HepG2 (cell line): Measurements from ENCODE around the gene RALY. TPM values are rescaled to one million over a fixed set of nuclear protein-coding genes. Genes with fewer than 3 reads are reported as not detected.
A peak's percentile ranks its signal among the peaks of the same experiment; 100 is the strongest.

Experiments
- CAMTA2 ChIP-seq: sonication (generic); formaldehyde crosslinking; IDR thresholded peaks from 2 replicates; pipeline ENCODE4 v1.4.0; 2020; ENCODE audit warnings: mild to moderate bottlenecking, missing genetic modification reagents, borderline replicate concordance
- DPF2 ChIP-seq: sonication (generic); formaldehyde crosslinking; IDR thresholded peaks from 2 replicates; pipeline ENCODE4 v1.4.0; 2020; ENCODE audit warnings: mild to moderate bottlenecking, low read depth, missing genetic modification reagents, borderline replicate concordance
- ELF3 ChIP-seq: IDR thresholded peaks from 2 replicates; pipeline ENCODE4 v1.6.1; 2016; ENCODE audit warnings: missing genetic modification reagents, missing compliant biosample characterization
- HNRNPUL1 ChIP-seq: fragments of 200-400 bp; formaldehyde crosslinking; IDR thresholded peaks from 2 replicates; pipeline ENCODE4 v1.6.1; 2017; ENCODE audit warnings: low read depth, mild to moderate bottlenecking, low read length, moderate library complexity
- HOXA9 ChIP-seq: sonication (generic); formaldehyde crosslinking; IDR thresholded peaks from 2 replicates; pipeline ENCODE4 v1.8.1; 2022; ENCODE audit warnings: missing genetic modification reagents, mild to moderate bottlenecking, moderate library complexity, borderline replicate concordance
- LRRFIP1 ChIP-seq: sonication (generic); formaldehyde crosslinking; conservative IDR thresholded peaks from 2 replicates; pipeline ENCODE4 v1.4.0; 2020; ENCODE audit warnings: missing genetic modification reagents
- MEIS1 ChIP-seq: sonication (generic); formaldehyde crosslinking; IDR thresholded peaks from 2 replicates; pipeline ENCODE4 v1.9.0; 2021; ENCODE audit warnings: mild to moderate bottlenecking, missing genetic modification reagents, moderate library complexity, borderline replicate concordance
- NCOR1 ChIP-seq: fragments of 200-600 bp; sonication (generic); IDR thresholded peaks from 2 replicates; pipeline ENCODE4 v1.7.0; 2017; ENCODE audit warnings: antibody characterized with exemption, low read length, borderline replicate concordance
- NR3C1 ChIP-seq: sonication (generic); formaldehyde crosslinking; IDR thresholded peaks from 2 replicates; pipeline ENCODE4 v1.4.0; 2020; ENCODE audit warnings: missing genetic modification reagents
- ONECUT2 ChIP-seq: sonication (generic); formaldehyde crosslinking; IDR thresholded peaks from 2 replicates; pipeline ENCODE4 v1.4.0; 2020; ENCODE audit warnings: missing genetic modification reagents
- PAX8 ChIP-seq: sonication (generic); formaldehyde crosslinking; IDR thresholded peaks from 2 replicates; pipeline ENCODE4 v1.8.0; 2022; ENCODE audit warnings: mild to moderate bottlenecking, missing genetic modification reagents, borderline replicate concordance
- PRPF4 ChIP-seq: fragments of 200-400 bp; formaldehyde crosslinking; IDR thresholded peaks from 2 replicates; pipeline ENCODE4 v1.6.1; 2016; ENCODE audit warnings: low read length, low read depth; ENCODE audit not compliant: poor library complexity, severe bottlenecking
- SMAD3 ChIP-seq: sonication (generic); formaldehyde crosslinking; IDR thresholded peaks from 2 replicates; pipeline ENCODE4 v1.4.0; 2020; ENCODE audit warnings: missing genetic modification reagents
- SNAPC2 ChIP-seq: sonication (generic); formaldehyde crosslinking; IDR thresholded peaks from 2 replicates; pipeline ENCODE4 v1.8.1; 2022; ENCODE audit warnings: mild to moderate bottlenecking, missing genetic modification reagents
- SOX13 ChIP-seq, 3 experiments: fragments of 450-650 bp in 1 of 3; sonication (generic) in 1 of 3; formaldehyde crosslinking in 1 of 3; IDR thresholded peaks in 2 of 3; conservative IDR thresholded peaks in 1 of 3; 2 replicates each; pipeline versions ENCODE4 v1.5.0 to v1.6.1; 2016 to 2020; ENCODE audit warnings: antibody characterized with exemption in 1 of 3, mild to moderate bottlenecking in 1 of 3, missing compliant biosample characterization in 1 of 3, missing genetic modification reagents in 1 of 3, moderate library complexity in 1 of 3
- SP4 ChIP-seq: sonication (generic); formaldehyde crosslinking; IDR thresholded peaks from 2 replicates; pipeline ENCODE4 v1.8.1; 2023; ENCODE audit warnings: mild to moderate bottlenecking, missing genetic modification reagents
- TMF1 ChIP-seq: sonication (generic); formaldehyde crosslinking; IDR thresholded peaks from 2 replicates; pipeline ENCODE4 v1.8.1; 2022; ENCODE audit warnings: low read depth, missing genetic modification reagents
- TOPORS ChIP-seq: sonication (generic); formaldehyde crosslinking; IDR thresholded peaks from 2 replicates; pipeline ENCODE4 v1.8.0; 2023; ENCODE audit warnings: mild to moderate bottlenecking, missing genetic modification reagents
- TRAFD1 ChIP-seq: sonication (generic); formaldehyde crosslinking; IDR thresholded peaks from 2 replicates; pipeline ENCODE4 v1.5.1; 2020; ENCODE audit warnings: missing genetic modification reagents, mild to moderate bottlenecking, borderline replicate concordance
- ZKSCAN8 ChIP-seq: IDR thresholded peaks from 2 replicates; pipeline ENCODE4 v1.6.1; 2016; ENCODE audit warnings: borderline replicate concordance, missing genetic modification reagents, missing compliant biosample characterization
- ZNF569 ChIP-seq: sonication (generic); formaldehyde crosslinking; IDR thresholded peaks from 2 replicates; pipeline ENCODE4 v1.5.0; 2020; ENCODE audit warnings: mild to moderate bottlenecking, missing genetic modification reagents, moderate library complexity, borderline replicate concordance
- ZNF570 ChIP-seq: sonication (generic); formaldehyde crosslinking; IDR thresholded peaks from 2 replicates; pipeline ENCODE4 v1.4.0; 2020; ENCODE audit warnings: mild to moderate bottlenecking, missing genetic modification reagents, borderline replicate concordance
- ZNF704 ChIP-seq: sonication (generic); formaldehyde crosslinking; IDR thresholded peaks from 2 replicates; pipeline ENCODE4 v1.8.1; 2023; ENCODE audit warnings: mild to moderate bottlenecking, inconsistent platforms, moderate library complexity, missing genetic modification reagents, borderline replicate concordance
- ZNF761 ChIP-seq: sonication (generic); formaldehyde crosslinking; conservative IDR thresholded peaks from 2 replicates; pipeline ENCODE4 v1.4.0; 2020; ENCODE audit warnings: mild to moderate bottlenecking, missing genetic modification reagents
- polyA plus RNA-seq, 8 experiments: library from polyadenylated mRNA; depleted of rRNA in 3 of 8; stranded (reverse) in 7 of 8; unstranded in 1 of 8; fragments of >200 nt; fragmentation: Illumina TruSeq in 4 of 8; extraction: Trizol in 4 of 8; gene quantifications; 2 replicates each; pipeline versions ENCODE4 v1.2.1 to v1.2.3, GENCODE V29; 2011 to 2016; ENCODE audit warnings: low read depth in 4 of 8, missing spikeins in 1 of 8, mixed read lengths in 1 of 8; ENCODE audit not compliant: insufficient read depth in 1 of 8
- total RNA-seq, 5 experiments: library from RNA; depleted of rRNA; stranded (reverse); fragments of >200 nt; fragmentation: Illumina TruSeq; extraction: Trizol; gene quantifications; 2 replicates each; pipeline ENCODE4 v1.2.3, GENCODE V29; 2016; ENCODE audit warnings: low read depth in 1 of 5

Gene RALY
- total and polyA plus RNA-seq, 2 of the 13 experiments (the other 11 are each of a cell fraction or from before 2014, with no cell fraction given) = 178 to 186 TPM

- no peak for TF ChIP-seq TRAFD1 (CRISPR knock-in tag)
- no peak for TF ChIP-seq SOX13 (IDR thresholded peaks at IDR 0.05)
- TF ChIP-seq SOX13 (CRISPR knock-in tag; conservative IDR thresholded peaks at IDR 0.05 in 1 of 2, IDR thresholded peaks at IDR 0.05 in 1 of 2) = no peak
- TF ChIP-seq SNAPC2 (CRISPR knock-in tag) = 0 out of 2 replicates have a peak, but pooled peaks have one; percentile 67
- no peak for TF ChIP-seq ZNF569 (CRISPR knock-in tag)
- TF ChIP-seq NCOR1 = 0 out of 2 replicates have a peak, but pooled peaks have one; percentile 20
- no peak; the same call in 1 of the 2 replicates for TF ChIP-seq ELF3 (CRISPR knock-in tag)
- TF ChIP-seq DPF2 (CRISPR knock-in tag) = 0 out of 2 replicates have a peak, but pooled peaks have one; percentile 23
- peak; percentile 90 for TF ChIP-seq ZNF704 (CRISPR knock-in tag)
- no peak for TF ChIP-seq PRPF4
- no peak for TF ChIP-seq NR3C1
- no peak for TF ChIP-seq ZKSCAN8
- no peak for TF ChIP-seq SP4
- peak; percentile 90 for TF ChIP-seq TMF1 (CRISPR knock-in tag)
- no peak for TF ChIP-seq ZNF570 (CRISPR knock-in tag)
- TF ChIP-seq ZNF761 (CRISPR knock-in tag) = peak; percentile 87
- TF ChIP-seq ONECUT2 (CRISPR knock-in tag) = no peak
- TF ChIP-seq HNRNPUL1 = no peak
- 0 out of 2 replicates have a peak, but pooled peaks have one; percentile 78 for TF ChIP-seq CAMTA2 (CRISPR knock-in tag)
- peak; percentile 23; the same call in 1 of the 2 replicates for TF ChIP-seq SMAD3 (CRISPR knock-in tag)
- TF ChIP-seq LRRFIP1 (CRISPR knock-in tag) = 0 out of 2 replicates have a peak, but pooled peaks have one; percentile 33
- TF ChIP-seq MEIS1 (CRISPR knock-in tag) = peak; percentile 28; the same call in 1 of the 2 replicates
- no peak for TF ChIP-seq TOPORS (CRISPR knock-in tag)
- peak; percentile 91; the same call in 1 of the 2 replicates for TF ChIP-seq PAX8 (CRISPR knock-in tag)
- TF ChIP-seq HOXA9 = peak; percentile 95
These were observed at the start of gene RALY (continued) for GRCh38 chr20:33993576-33994221.
